IMR-90 (cell line): ENCODE results near the gene ERBB4. TPM values are rescaled to one million over a fixed set of nuclear protein-coding genes. Genes with fewer than 3 reads are reported as not detected.

Experiments used
- ATAC-seq: fragments of 200-7000 bp; cut with Tn5 transposase; 2 replicates; pipeline ENCODE4 v1.9.1; 2020; ENCODE audit warnings: low read depth, mild to moderate bottlenecking, moderate library complexity
- BruUV-seq: library from RNA; stranded (reverse); fragments of 400-500 nt; replicated peaks from 2 replicates; lab custom pipeline; 2021; lab: Mats Ljungman, UMichigan
- CTCF ChIA-PET: fragments of 300-600 bp; formaldehyde crosslinking; extraction: SDS; loops from one replicate; lab custom pipeline; 2021; ENCODE audit warnings: antibody characterized with exemption; lab: Yijun Ruan, JAX
- POLR2A ChIA-PET: fragments of 300-600 bp; sonication (Branson Sonifier 250); formaldehyde crosslinking; loops from one replicate; lab custom pipeline; 2022; ENCODE audit warnings: antibody characterized with exemption; ENCODE audit not compliant: unreplicated experiment; lab: Charles Lee
- DNase-seq: peaks from one replicate; pipeline ENCODE4 v3.0.0; 2013
- H2AFZ ChIP-seq: replicated peaks from 2 replicates; pipeline ENCODE3; 2013; ENCODE audit warnings: low read length, mild to moderate bottlenecking; ENCODE audit not compliant: poor library complexity
- H2AK5ac ChIP-seq: 2 replicates; pipeline ENCODE4 v1.6.1; 2013; ENCODE audit warnings: low read depth, low read length, inconsistent platforms
- H2AK9ac ChIP-seq: replicated peaks from 2 replicates; pipeline ENCODE3; 2013; ENCODE audit warnings: mild to moderate bottlenecking, low read depth, low read length, moderate library complexity; ENCODE audit not compliant: poor library complexity
- H2BK120ac ChIP-seq: 2 replicates; pipeline ENCODE4 v1.6.1; 2013; ENCODE audit warnings: low read depth, low read length, inconsistent platforms
- H2BK15ac ChIP-seq: 3 replicates; pipeline ENCODE4 v1.6.1; 2013; ENCODE audit warnings: low read depth, low read length, inconsistent platforms
- H2BK20ac ChIP-seq: 2 replicates; pipeline ENCODE4 v1.6.1; 2013; ENCODE audit warnings: low read depth, mild to moderate bottlenecking, inconsistent platforms, low read length, moderate library complexity
- H2BK5ac ChIP-seq: 2 replicates; pipeline ENCODE4 v1.6.1; 2013; ENCODE audit warnings: mild to moderate bottlenecking, low read depth, low read length, inconsistent platforms; ENCODE audit not compliant: poor library complexity, severe bottlenecking
- H3K14ac ChIP-seq: replicated peaks from 2 replicates; pipeline ENCODE4 v1.6.1; 2013; ENCODE audit warnings: low read depth, low read length, inconsistent platforms
- H3K18ac ChIP-seq: 2 replicates; pipeline ENCODE4 v1.6.1; 2013; ENCODE audit warnings: low read depth, low read length, control low read depth
- H3K23ac ChIP-seq: 2 replicates; pipeline ENCODE4 v1.6.1; 2013; ENCODE audit warnings: low read depth, low read length, inconsistent platforms
- H3K27ac ChIP-seq: 2 replicates; pipeline ENCODE4 v1.5.1; 2013; ENCODE audit warnings: mild to moderate bottlenecking, control low read depth, low read length; ENCODE audit not compliant: insufficient read depth
- H3K27me3 ChIP-seq: 2 replicates; pipeline ENCODE4 v1.6.1; 2013; ENCODE audit warnings: low read length; ENCODE audit not compliant: control insufficient read depth, insufficient read depth
- H3K36me3 ChIP-seq: 2 replicates; pipeline ENCODE4 v1.6.1; 2013; ENCODE audit warnings: low read length, mixed read lengths; ENCODE audit not compliant: control insufficient read depth, insufficient read depth
- H3K4ac ChIP-seq: 2 replicates; pipeline ENCODE4 v1.6.1; 2013; ENCODE audit warnings: low read depth, low read length, inconsistent platforms
- H3K4me1 ChIP-seq: 2 replicates; pipeline ENCODE4 v1.6.1; 2013; ENCODE audit warnings: low read length, mixed read lengths; ENCODE audit not compliant: control insufficient read depth, insufficient read depth
- H3K4me2 ChIP-seq: 2 replicates; pipeline ENCODE4 v1.6.1; 2013; ENCODE audit warnings: low read depth, mild to moderate bottlenecking, control low read depth, low read length, moderate library complexity
- H3K4me3 ChIP-seq: 2 replicates; pipeline ENCODE4 v1.5.1; 2013; ENCODE audit warnings: low read depth, mild to moderate bottlenecking, control low read depth, low read length, moderate library complexity; ENCODE audit not compliant: insufficient read depth
- H3K56ac ChIP-seq: 2 replicates; pipeline ENCODE4 v1.6.1; 2013; ENCODE audit warnings: low read length, inconsistent platforms; ENCODE audit not compliant: insufficient read depth; ENCODE audit errors: extremely low read depth
- H3K79me1 ChIP-seq, 2 experiments: 2 replicates each; pipeline ENCODE4 v1.6.1; 2013; ENCODE audit warnings: low read length in 2 of 2, inconsistent platforms in 1 of 2, low read depth in 1 of 2
- H3K9ac ChIP-seq: 2 replicates; pipeline ENCODE4 v1.6.1; 2013; ENCODE audit warnings: low read depth, low read length, control low read depth
- H3K9me1 ChIP-seq: 2 replicates; pipeline ENCODE4 v1.6.1; 2013; ENCODE audit warnings: low read length, inconsistent platforms; ENCODE audit not compliant: insufficient read depth
- H3K9me3 ChIP-seq: 2 replicates; pipeline ENCODE4 v1.6.1; 2013; ENCODE audit warnings: low read length; ENCODE audit not compliant: control insufficient read depth, insufficient read depth
- H4K20me1 ChIP-seq: 2 replicates; pipeline ENCODE4 v1.6.1; 2013; ENCODE audit warnings: low read length, inconsistent platforms; ENCODE audit not compliant: insufficient read depth
- H4K5ac ChIP-seq: 2 replicates; pipeline ENCODE4 v1.6.1; 2013; ENCODE audit warnings: mild to moderate bottlenecking, low read depth, low read length, control low read depth
- H4K8ac ChIP-seq, 2 experiments: 2 replicates each; pipeline ENCODE4 v1.6.1; 2013; ENCODE audit warnings: low read depth in 2 of 2, low read length in 2 of 2, control low read depth in 1 of 2, inconsistent platforms in 1 of 2
- H4K91ac ChIP-seq: 2 replicates; pipeline ENCODE4 v1.6.1; 2013; ENCODE audit warnings: low read depth, low read length, inconsistent platforms; ENCODE audit not compliant: insufficient read depth
- CEBPB ChIP-seq: IDR thresholded peaks from 2 replicates; pipeline ENCODE4 v1.6.1; 2012; ENCODE audit warnings: low read depth, low read length, improper control_type of control experiment
- CHD1 ChIP-seq: IDR thresholded peaks from 2 replicates; pipeline ENCODE4 v1.6.1; 2012; ENCODE audit warnings: low read depth, low read length, improper control_type of control experiment
- MAFK ChIP-seq: IDR thresholded peaks from 2 replicates; pipeline ENCODE4 v1.6.1; 2012; ENCODE audit warnings: low read depth, low read length, improper control_type of control experiment
- MAZ ChIP-seq: IDR thresholded peaks from 2 replicates; pipeline ENCODE4 v1.6.1; 2012; ENCODE audit warnings: low read depth, mild to moderate bottlenecking, low read length, improper control_type of control experiment, moderate library complexity, borderline replicate concordance
- NFE2L2 ChIP-seq: fragments of 150-350 bp; IDR thresholded peaks from 2 replicates; pipeline ENCODE4 v1.6.1; 2016; ENCODE audit warnings: low read depth, mild to moderate bottlenecking, low read length
- RCOR1 ChIP-seq: IDR thresholded peaks from 2 replicates; pipeline ENCODE4 v1.6.1; 2012; ENCODE audit warnings: mild to moderate bottlenecking, low read length, improper control_type of control experiment; ENCODE audit not compliant: insufficient replicate concordance
- USF2 ChIP-seq: fragments of 150-350 bp; IDR thresholded peaks from 2 replicates; pipeline ENCODE4 v1.6.1; 2017; ENCODE audit warnings: mild to moderate bottlenecking, antibody characterized with exemption, low read length, low read depth
- WGBS, 2 experiments: methylation state at CpG; one replicate each; pipeline versions ENCODE4 v1.1.5 to v1.1.7; 2013; ENCODE audit warnings: missing lambda C conversion rate in 2 of 2; ENCODE audit not compliant: insufficient read length in 1 of 2; ENCODE audit errors: extremely low coverage in 2 of 2; 5-methylcytosine and 5-hydroxymethylcytosine counted together
- dilution Hi-C: fragments of 300-500 bp; cut with HindIII; formaldehyde crosslinking; loops from one replicate; pipeline ENCODE4 v1.14.3; 2018; ENCODE audit warnings: low sequenced_read_pairs; ENCODE audit not compliant: unreplicated experiment
- in situ Hi-C: fragments of 300-500 bp; cut with MboI; formaldehyde crosslinking; loops from 3 replicates; pipeline ENCODE4 v1.14.3; 2019; ENCODE audit warnings: low sequenced_read_pairs, inconsistent platforms, mixed read lengths
- intact Hi-C: fragments of 100-400 bp; cut with micrococcal nuclease; formaldehyde crosslinking; loops from 2 replicates; pipeline ENCODE4 v1.10.0; 2022
- polyA plus RNA-seq, 3 experiments: library from polyadenylated mRNA; depleted of rRNA; stranded (reverse); fragments of >200 nt; gene quantifications; 2 replicates each; pipeline ENCODE4 v1.2.3, GENCODE V29; 2012; ENCODE audit warnings: low replicate concordance in 1 of 3
- total RNA-seq: library from RNA; depleted of rRNA; stranded (reverse); fragments of >200 nt; gene quantifications from 2 replicates; pipeline ENCODE4 v1.2.3, GENCODE V29; 2012
- TF ChIP-seq, protein P1 (sequence below): fragments of 150-350 bp; IDR thresholded peaks from 2 replicates; pipeline ENCODE4 v1.6.1; 2016; ENCODE audit warnings: low read depth, mild to moderate bottlenecking, low read length, moderate library complexity, borderline replicate concordance

ERBB4 gene
- total and polyA plus RNA-seq, 2 of the 4 experiments (the other 2 are of a cell fraction): not detected

DNA sequence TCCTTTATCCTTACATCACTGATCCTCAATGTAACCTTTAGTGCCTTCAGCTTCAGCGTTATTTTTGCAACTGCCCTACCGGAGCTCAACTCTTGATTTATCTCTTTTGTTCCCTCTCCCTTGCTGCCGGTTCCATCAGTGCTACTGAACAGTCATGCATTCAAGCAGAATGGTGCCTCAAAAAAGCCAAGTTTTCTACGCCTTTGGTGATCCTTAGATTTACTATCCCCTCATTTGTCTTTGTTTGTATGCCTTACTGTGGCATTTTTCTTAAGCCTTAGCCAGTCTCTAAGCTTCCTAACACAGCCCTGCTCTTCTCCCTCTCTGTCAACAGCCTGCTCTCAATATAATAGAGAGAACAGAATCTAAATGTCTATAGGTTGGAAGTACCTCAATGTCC lies 1134.5 kb downstream of the ERBB4 start:
- no peak for TF ChIP-seq RCOR1
- no peak for TF ChIP-seq MAZ
- TF ChIP-seq, protein P1, sequence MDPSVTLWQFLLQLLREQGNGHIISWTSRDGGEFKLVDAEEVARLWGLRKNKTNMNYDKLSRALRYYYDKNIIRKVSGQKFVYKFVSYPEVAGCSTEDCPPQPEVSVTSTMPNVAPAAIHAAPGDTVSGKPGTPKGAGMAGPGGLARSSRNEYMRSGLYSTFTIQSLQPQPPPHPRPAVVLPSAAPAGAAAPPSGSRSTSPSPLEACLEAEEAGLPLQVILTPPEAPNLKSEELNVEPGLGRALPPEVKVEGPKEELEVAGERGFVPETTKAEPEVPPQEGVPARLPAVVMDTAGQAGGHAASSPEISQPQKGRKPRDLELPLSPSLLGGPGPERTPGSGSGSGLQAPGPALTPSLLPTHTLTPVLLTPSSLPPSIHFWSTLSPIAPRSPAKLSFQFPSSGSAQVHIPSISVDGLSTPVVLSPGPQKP: no peak
- TF ChIP-seq CHD1: no peak
- TF ChIP-seq CEBPB: no peak
- TF ChIP-seq USF2: no peak
- no peak for TF ChIP-seq NFE2L2
- no peak for TF ChIP-seq MAFK
- ATAC-seq: no peak

More for the DNA sequence above, 1134.5 kb downstream of the ERBB4 start:
- Histone ChIP-seq H2BK20ac (no peak overlapping the region), H3K27me3 (no peaks in the 10 kb centered on the region), H3K14ac (no peak overlapping the region), H2AFZ (no peak overlapping the region), H4K5ac (no peak overlapping the region), H2AK5ac (no peak overlapping the region), H4K91ac (no peak overlapping the region), H3K4me1 (no peaks in the 10 kb centered on the region), H3K9me1 (no peaks in the 10 kb centered on the region), H4K20me1 (no peaks in the 10 kb centered on the region), H3K9ac (no peak overlapping the region), H3K23ac (no peak overlapping the region), H2BK120ac (no peak overlapping the region), H3K56ac (no peak overlapping the region), H3K27ac (no peak overlapping the region), H3K18ac (no peak overlapping the region), H2BK15ac (no peak overlapping the region), H2AK9ac (no peak overlapping the region), H3K4ac (no peak overlapping the region), H3K36me3 (no peaks in the 10 kb centered on the region), H3K4me3 (no peak overlapping the region), H3K9me3 (peaks cover 7% of the 10 kb centered on the region), H3K79me1 (no peaks in the 10 kb centered on the region), H2BK5ac (no peak overlapping the region), H3K4me2 (no peak overlapping the region), H4K8ac (no peak overlapping the region)
- intact Hi-C loops: no loop called here
- WGBS, 2 experiments: 13% methylated on average over 2 of the region's 4 CpGs; no CpG with 5 or more reads in 1 of the 2 experiments
- in situ Hi-C loops: no loop called here
- DNase-seq: no peak
- POLR2A ChIA-PET: no interaction called here
- dilution Hi-C loops: no loop called here
- BruUV-seq: no TSS peak
- CTCF ChIA-PET: no interaction called here
